Activated CD8-positive, alpha-beta T cell treated with anti-CD3 and anti-CD28 coated beads for 36 hours (primary cell): Measurements from ENCODE around the gene SMIM33. TPM values are rescaled to one million over a fixed set of nuclear protein-coding genes. Genes with fewer than 3 reads are reported as not detected.
"Not testable (repeated sequence)": the region's sequence is repeated elsewhere in the genome, so short reads cannot be mapped to it uniquely, and the experiment has no call there.

Experiments
- ATAC-seq: fragments of 200-7000 bp; cut with Tn5 transposase; one replicate; pipeline ENCODE4 v1.10.0; 2021; ENCODE audit warnings: mild to moderate bottlenecking, moderate library complexity
- CTCF ChIA-PET: fragments of 350-600 bp; sonication (Branson Sonifier 250); formaldehyde crosslinking; loops from one replicate; lab custom pipeline; 2021; ENCODE audit warnings: antibody characterized with exemption; lab: Charles Lee
- POLR2A ChIA-PET: fragments of 350-600 bp; sonication (Branson Sonifier 250); formaldehyde crosslinking; loops from one replicate; lab custom pipeline; 2021; ENCODE audit warnings: antibody characterized with exemption; lab: Charles Lee
- DNase-seq: peaks from one replicate; pipeline ENCODE4 v3.0.0-alpha.2; 2020
- H3K27ac Mint-ChIP-seq: one replicate; pipeline ENCODE4 v1.8.0; 2021; ENCODE audit warnings: mild to moderate bottlenecking, mixed read lengths
- H3K27me3 Mint-ChIP-seq: one replicate; pipeline ENCODE4 v1.8.0; 2021; ENCODE audit warnings: mixed read lengths
- H3K36me3 Mint-ChIP-seq: one replicate; pipeline ENCODE4 v1.8.0; 2021; ENCODE audit warnings: low read depth, mixed read lengths
- H3K4me1 Mint-ChIP-seq: one replicate; pipeline ENCODE4 v1.8.0; 2021; ENCODE audit warnings: low read depth, mixed read lengths
- H3K4me3 Mint-ChIP-seq: one replicate; pipeline ENCODE4 v1.8.0; 2021; ENCODE audit warnings: mild to moderate bottlenecking, moderate library complexity, mixed read lengths
- H3K9me3 Mint-ChIP-seq: one replicate; pipeline ENCODE4 v1.8.0; 2021; ENCODE audit warnings: mixed read lengths
- intact Hi-C: fragments of 100-400 bp; cut with micrococcal nuclease; formaldehyde crosslinking; loops from one replicate; pipeline ENCODE4 v1.10.0; 2022
- total RNA-seq, 2 experiments: library from RNA; stranded (reverse); gene quantifications; one replicate each; pipeline ENCODE4 v1.2.3, GENCODE V29; 2021
- TF ChIP-seq, protein P1 (sequence below): fragments of 200-600 bp; IDR thresholded peaks from one replicate; pipeline ENCODE4 v1.8.0; 2022; ENCODE audit warnings: antibody characterized with exemption, mild to moderate bottlenecking

SMIM33 gene
- total RNA-seq, 2 experiments from 2014 or later, result 0.16 TPM; not detected in 1

DNA sequence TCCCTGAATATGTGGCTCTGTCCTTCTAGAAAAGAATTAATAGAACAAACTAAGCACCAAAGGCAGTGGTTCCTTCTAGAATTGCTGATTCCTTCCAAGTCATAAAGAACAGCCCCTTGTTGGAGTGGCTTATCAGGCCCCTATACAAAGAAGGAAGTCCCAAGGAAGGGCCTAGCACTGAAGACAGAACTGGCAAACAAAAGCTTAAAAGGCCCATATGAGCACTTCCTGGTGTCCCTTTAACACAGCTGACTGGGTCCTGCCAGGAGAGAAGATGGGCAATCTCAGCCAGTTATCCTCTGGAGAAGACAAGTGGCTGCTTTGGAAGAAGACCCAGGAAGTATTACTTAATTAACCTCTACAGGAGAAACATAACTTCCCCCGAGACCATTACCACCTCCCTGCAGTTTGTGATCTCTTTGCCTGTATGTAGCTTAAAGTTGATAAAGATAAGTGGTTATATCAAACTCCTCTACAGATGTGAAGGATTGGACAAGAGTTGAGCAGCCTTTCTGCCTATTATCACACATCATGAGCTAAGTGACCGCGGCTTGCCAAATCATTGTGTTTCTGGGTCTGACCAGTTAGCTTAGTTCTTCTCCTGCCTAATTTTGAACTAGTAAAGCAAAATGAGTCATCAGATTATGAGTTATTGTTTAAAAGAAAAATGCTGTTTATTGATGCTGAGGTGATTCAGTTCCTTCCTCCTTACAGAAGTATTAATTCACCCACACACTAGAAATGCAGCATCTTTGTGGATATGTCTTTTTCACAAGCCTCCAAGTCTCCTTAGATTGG is 25.0 kb downstream of the SMIM33 start:
- ATAC-seq, result peak; percentile 64
- no peak for DNase-seq

DNA sequence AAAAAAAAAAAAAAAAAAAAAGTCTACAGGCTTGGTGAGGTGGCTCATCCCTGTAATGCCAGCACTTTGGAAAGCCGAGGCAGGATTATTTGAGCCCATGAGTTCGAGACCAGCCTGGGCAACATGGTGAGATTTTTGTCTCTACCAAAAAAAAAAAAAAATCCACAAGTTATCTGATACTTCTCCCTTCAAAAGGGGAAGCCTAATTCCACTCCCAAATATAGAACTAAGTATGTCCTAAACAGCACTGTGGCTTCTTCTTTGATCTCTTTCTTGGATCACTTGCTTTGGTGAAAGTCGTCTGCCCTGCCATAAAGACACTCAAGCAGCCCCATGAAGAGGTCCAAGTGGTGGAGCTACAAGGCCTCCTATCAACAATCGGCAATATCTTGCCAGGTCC is 30.6 kb downstream of the SMIM33 start:
- TF ChIP-seq, protein P1, sequence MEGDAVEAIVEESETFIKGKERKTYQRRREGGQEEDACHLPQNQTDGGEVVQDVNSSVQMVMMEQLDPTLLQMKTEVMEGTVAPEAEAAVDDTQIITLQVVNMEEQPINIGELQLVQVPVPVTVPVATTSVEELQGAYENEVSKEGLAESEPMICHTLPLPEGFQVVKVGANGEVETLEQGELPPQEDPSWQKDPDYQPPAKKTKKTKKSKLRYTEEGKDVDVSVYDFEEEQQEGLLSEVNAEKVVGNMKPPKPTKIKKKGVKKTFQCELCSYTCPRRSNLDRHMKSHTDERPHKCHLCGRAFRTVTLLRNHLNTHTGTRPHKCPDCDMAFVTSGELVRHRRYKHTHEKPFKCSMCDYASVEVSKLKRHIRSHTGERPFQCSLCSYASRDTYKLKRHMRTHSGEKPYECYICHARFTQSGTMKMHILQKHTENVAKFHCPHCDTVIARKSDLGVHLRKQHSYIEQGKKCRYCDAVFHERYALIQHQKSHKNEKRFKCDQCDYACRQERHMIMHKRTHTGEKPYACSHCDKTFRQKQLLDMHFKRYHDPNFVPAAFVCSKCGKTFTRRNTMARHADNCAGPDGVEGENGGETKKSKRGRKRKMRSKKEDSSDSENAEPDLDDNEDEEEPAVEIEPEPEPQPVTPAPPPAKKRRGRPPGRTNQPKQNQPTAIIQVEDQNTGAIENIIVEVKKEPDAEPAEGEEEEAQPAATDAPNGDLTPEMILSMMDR, result no peak
- ChIA-PET POLR2A (interaction anchor here (1.0 kb wide), 1 partner anchor 19 kb away, joined by 3 read pairs; the partner anchor contains the start of gene STING1), CTCF (interaction anchor here (4.3 kb wide), 1 partner anchor 12 kb away, joined by 18 read pairs; no protein-coding TSS in a partner anchor)
- Mint-ChIP-seq H3K36me3 (no peaks in the 10 kb centered on the region), H3K4me3 (no peak overlapping the region), H3K27ac (no peak overlapping the region), H3K9me3 (no peaks in the 10 kb centered on the region), H3K27me3 (no peaks in the 10 kb centered on the region), H3K4me1 (no peaks in the 10 kb centered on the region)
- ATAC-seq (no peak), DNase-seq (no peak)
- intact Hi-C loops, result no loop called here

More for the DNA sequence above, 25.0 kb downstream of the SMIM33 start:
- no peak overlapping the region for H3K4me3 Mint-ChIP-seq
- peak overlapping the region; percentile 12 for H3K27ac Mint-ChIP-seq
- no peaks in the 10 kb centered on the region for H3K27me3 Mint-ChIP-seq
- H3K4me1 Mint-ChIP-seq, result peaks cover 17% of the 10 kb centered on the region
- no peaks in the 10 kb centered on the region for H3K36me3 Mint-ChIP-seq
- POLR2A ChIA-PET, result interaction anchor here (3.4 kb wide), 1 partner anchor 14 kb away, joined by 14 read pairs; the partner anchor contains the start of gene STING1
- CTCF ChIA-PET, result interaction anchor here (1.0 to 2.4 kb wide), 6 partner anchors 14 to 93 kb away, joined by 3 to 17 read pairs (median 4); no protein-coding TSS in a partner anchor
- intact Hi-C loops, result no loop called here
- H3K9me3 Mint-ChIP-seq, result no peaks in the 10 kb centered on the region
- TF ChIP-seq, protein P1, result no peak

- ATAC-seq, H3K9me3 Mint-ChIP-seq, H3K36me3 Mint-ChIP-seq, H3K27ac Mint-ChIP-seq, H3K4me3 Mint-ChIP-seq, POLR2A ChIA-PET, DNase-seq, H3K27me3 Mint-ChIP-seq, H3K4me1 Mint-ChIP-seq, intact Hi-C loops: not testable (repeated sequence)
- CTCF ChIA-PET, result interaction anchor here (2.2 to 4.3 kb wide), 2 partner anchors 10 to 81 kb away, joined by 9 to 18 read pairs; no protein-coding TSS in a partner anchor
Observed at GRCh38 chr5:139503036-139503817, 32.4 kb downstream of the SMIM33 start.

DNA sequence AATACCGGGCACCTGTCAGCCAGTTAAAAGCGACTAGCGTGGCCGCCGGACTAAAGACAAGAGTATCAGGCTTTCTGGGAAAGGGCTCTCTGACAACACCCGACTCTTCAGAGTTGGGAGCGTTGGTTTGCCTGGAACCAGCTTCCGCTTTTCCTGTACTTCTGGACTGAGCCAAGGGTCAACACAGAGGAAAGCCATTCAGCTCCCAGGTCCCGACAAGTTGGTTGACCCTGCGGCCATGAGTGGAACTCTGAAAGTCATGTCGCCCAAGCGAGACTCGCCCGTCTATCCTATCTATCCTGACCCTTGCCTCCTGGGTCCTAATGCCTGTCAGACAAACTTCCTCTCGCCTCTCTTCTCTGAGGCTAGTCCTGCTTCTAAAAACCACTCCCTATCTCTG is 33.1 kb downstream of the SMIM33 start:
- H3K27me3 Mint-ChIP-seq, H3K9me3 Mint-ChIP-seq, POLR2A ChIA-PET, H3K36me3 Mint-ChIP-seq, ATAC-seq, intact Hi-C loops, DNase-seq, H3K4me1 Mint-ChIP-seq, H3K27ac Mint-ChIP-seq, H3K4me3 Mint-ChIP-seq: not testable (repeated sequence)
- CTCF ChIA-PET, result interaction anchor here (2.2 to 4.3 kb wide), 2 partner anchors 10 to 81 kb away, joined by 9 to 18 read pairs; no protein-coding TSS in a partner anchor

GRCh38 chr5:139504722-139505121 is 33.9 kb downstream of the SMIM33 start:
- not testable (repeated sequence) for ATAC-seq, H3K27ac Mint-ChIP-seq

DNA sequence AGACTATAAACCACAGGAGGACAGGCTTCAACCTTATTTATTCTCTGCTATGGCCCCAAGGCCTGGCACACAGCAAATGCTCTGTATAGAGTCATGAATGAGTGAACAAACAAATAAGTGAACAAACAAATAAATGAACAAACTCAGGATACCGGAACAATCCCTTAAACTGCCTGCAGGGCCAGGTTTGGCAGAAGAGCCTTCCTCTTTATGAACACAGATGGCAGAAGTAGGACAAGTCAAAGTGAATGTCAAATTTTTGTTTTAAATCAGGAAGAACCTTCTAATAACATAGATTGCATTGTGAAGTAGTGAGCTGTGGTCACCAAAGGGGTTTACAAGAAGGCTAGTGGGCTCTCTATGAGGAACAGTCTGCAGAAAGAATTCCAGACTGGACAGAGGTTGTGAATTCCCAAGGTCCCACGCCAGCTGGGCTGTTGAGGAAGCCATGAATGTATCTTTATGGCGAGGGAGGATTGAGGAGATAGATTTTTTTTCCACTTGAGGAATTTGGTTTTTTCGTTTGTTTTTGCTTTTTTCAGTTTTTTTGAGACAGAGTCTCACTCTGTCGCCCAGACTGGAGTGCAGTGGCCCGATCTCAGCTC is 42.1 kb downstream of the SMIM33 start:
- TF ChIP-seq, protein P1, result no peak
- CTCF ChIA-PET, result interaction anchor here (0.8 to 12.5 kb wide), 36 partner anchors 11 to 252 kb away, joined by 3 to 444 read pairs (median 5); partner anchors contain the start of genes DNAJC18, SMIM33, SPATA24 and STING1
- H3K9me3 Mint-ChIP-seq, result peaks cover 3% of the 10 kb centered on the region
- intact Hi-C loops, result loop anchor here (1.0 kb wide), 1 partner anchor 91 kb away; no protein-coding TSS in a partner anchor
- DNase-seq (peak; percentile 16), ATAC-seq (no peak)
- H3K27me3 Mint-ChIP-seq, result no peaks in the 10 kb centered on the region
- no peak overlapping the region for H3K4me3 Mint-ChIP-seq
- no peak overlapping the region for H3K27ac Mint-ChIP-seq
- POLR2A ChIA-PET, result interaction anchor here (1.0 to 2.5 kb wide), 5 partner anchors 27 to 98 kb away, joined by 3 to 13 read pairs (median 4); no protein-coding TSS in a partner anchor
- peaks cover 3% of the 10 kb centered on the region for H3K36me3 Mint-ChIP-seq
- H3K4me1 Mint-ChIP-seq, result peaks cover 42% of the 10 kb centered on the region

More at GRCh38 chr5:139504722-139505121, 33.9 kb downstream of the SMIM33 start:
- H3K9me3 Mint-ChIP-seq, H3K36me3 Mint-ChIP-seq, H3K4me3 Mint-ChIP-seq, H3K27me3 Mint-ChIP-seq, DNase-seq, CTCF ChIA-PET, POLR2A ChIA-PET, H3K4me1 Mint-ChIP-seq, intact Hi-C loops: not testable (repeated sequence)
